GM23248 (cell line): Measurements from ENCODE around the gene THSD7A.

Source experiments
- EZH2 ChIP-seq: fragments of 200-600 bp; sonication (generic); IDR thresholded peaks from 2 replicates; pipeline ENCODE4 v1.6.1; 2018; ENCODE audit warnings: antibody characterized with exemption, mild to moderate bottlenecking; ENCODE audit not compliant: insufficient read depth, poor library complexity, severe bottlenecking
- EZH2phosphoT487 ChIP-seq: fragments of 200-600 bp; sonication (generic); IDR thresholded peaks from 2 replicates; pipeline ENCODE4 v1.6.1; 2018; ENCODE audit warnings: antibody characterized with exemption, moderate library complexity, mild to moderate bottlenecking, low read depth; ENCODE audit not compliant: insufficient read depth

GRCh38 chr7:11567571-11567970, 264.4 kb downstream of the THSD7A start:
- no peak for TF ChIP-seq EZH2
- TF ChIP-seq EZH2phosphoT487: no peak
